Measurements from ENCODE around the gene ATP6AP1.
A peak's percentile ranks its signal among the peaks of the same experiment; 100 is the strongest.

ATP6AP1 gene

GRCh38 chrX:154471839-154472684 lies 43.6 kb downstream of the ATP6AP1 start:
- DNase-seq (ENCODE audit: low spot score): no peak

- no peak for DNase-seq (ENCODE audit: low spot score)
Observed at GRCh38 chrX:154472685-154473632, 44.5 kb downstream of the ATP6AP1 start.

GRCh38 chrX:154473683-154474082 lies 45.2 kb downstream of the ATP6AP1 start:
- DNase-seq (ENCODE audit: low spot score): no peak

GRCh38 chrX:154476821-154477220 lies 48.3 kb downstream of the ATP6AP1 start:
- DNase-seq (ENCODE audit: low spot score): no peak

- no peak for DNase-seq (ENCODE audit: low spot score)
Observed at GRCh38 chrX:154477891-154478477, 49.5 kb downstream of the ATP6AP1 start.

GRCh38 chrX:154478728-154479622 lies 50.5 kb downstream of the ATP6AP1 start, which contains the start of gene LAGE3:
Gene LAGE3, minus strand, starts transcription at chrX:154479281. Its CDS starts 366 bp downstream, at chrX:154478915.
- DNase-seq (ENCODE audit: low spot score): peak; percentile 94

- DNase-seq (ENCODE audit: low spot score): no peak
Observed at GRCh38 chrX:154481195-154481594, 52.7 kb downstream of the ATP6AP1 start.

GRCh38 chrX:154481911-154482601 lies 53.6 kb downstream of the ATP6AP1 start:
- no peak for DNase-seq (ENCODE audit: low spot score)

- no peak for DNase-seq (ENCODE audit: low spot score)
Observed at GRCh38 chrX:154482786-154483185, 54.3 kb downstream of the ATP6AP1 start.

- no peak for DNase-seq (ENCODE audit: low spot score)
Observed at GRCh38 chrX:154483325-154483724, 54.8 kb downstream of the ATP6AP1 start.

GRCh38 chrX:154484255-154485149 lies 56.0 kb downstream of the ATP6AP1 start:
- no peak for DNase-seq (ENCODE audit: low spot score)

- DNase-seq (ENCODE audit: low spot score): no peak
Observed at GRCh38 chrX:154485150-154486051, 56.9 kb downstream of the ATP6AP1 start.

GRCh38 chrX:154486052-154486395 lies 57.5 kb downstream of the ATP6AP1 start:
- DNase-seq (ENCODE audit: low spot score): no peak

All from Ammon's horn (tissue), 1 donor.